Parathyroid adenoma (tissue), 2 donors: ENCODE results near the gene SFRP5.

Source experiments
- H2AFZ ChIP-seq: fragments of 300-600 bp; sonication (generic); one replicate; pipeline ENCODE4 v1.7.0; 2017; ENCODE audit warnings: antibody characterized with exemption, mild to moderate bottlenecking
- H3K27ac ChIP-seq: fragments of 300-600 bp; sonication (generic); one replicate; pipeline ENCODE4 v1.7.0; 2017
- H3K27me3 ChIP-seq: fragments of 300-600 bp; sonication (generic); one replicate; pipeline ENCODE4 v1.7.0; 2017; ENCODE audit warnings: low read length; ENCODE audit not compliant: control insufficient read depth, insufficient read depth
- H3K36me3 ChIP-seq: fragments of 300-600 bp; sonication (generic); one replicate; pipeline ENCODE4 v1.7.0; 2017; ENCODE audit warnings: low read length; ENCODE audit not compliant: control insufficient read depth, insufficient read depth
- H3K4me1 ChIP-seq: fragments of 300-600 bp; sonication (generic); one replicate; pipeline ENCODE4 v1.7.0; 2017; ENCODE audit warnings: control low read depth
- H3K4me2 ChIP-seq: fragments of 300-600 bp; sonication (generic); one replicate; pipeline ENCODE4 v1.7.0; 2017; ENCODE audit warnings: low read length
- H3K4me3 ChIP-seq: fragments of 300-600 bp; sonication (generic); one replicate; pipeline ENCODE4 v1.7.0; 2017; ENCODE audit warnings: low read depth, low read length
- H3K79me2 ChIP-seq: fragments of 300-600 bp; sonication (generic); one replicate; pipeline ENCODE4 v1.7.0; 2017; ENCODE audit warnings: control low read depth
- H3K9ac ChIP-seq: fragments of 300-600 bp; sonication (generic); one replicate; pipeline ENCODE4 v1.7.0; 2017; ENCODE audit warnings: mild to moderate bottlenecking
- H3K9me3 ChIP-seq: fragments of 300-600 bp; sonication (generic); one replicate; pipeline ENCODE4 v1.7.0; 2017; ENCODE audit warnings: low read length; ENCODE audit not compliant: control insufficient read depth
- CTCF ChIP-seq: fragments of 300-600 bp; sonication (generic); IDR thresholded peaks from one replicate; pipeline ENCODE4 v1.7.0; 2017; ENCODE audit warnings: antibody characterized with exemption, mild to moderate bottlenecking
- donor health status: primary hyperparathyroidism.

The SFRP5 gene

GRCh38 chr10:97779492-97779891 is 7.7 kb upstream of the SFRP5 start:
- H3K4me1 ChIP-seq = no peaks in the 10 kb centered on the region
- H3K36me3 ChIP-seq = no peaks in the 10 kb centered on the region
- no peak overlapping the region for H3K4me2 ChIP-seq
- no peaks in the 10 kb centered on the region for H3K9me3 ChIP-seq
- no peaks in the 10 kb centered on the region for H3K79me2 ChIP-seq
- no peak overlapping the region for H3K9ac ChIP-seq
- no peak overlapping the region for H3K27ac ChIP-seq
- no peak overlapping the region for H2AFZ ChIP-seq
- H3K4me3 ChIP-seq = no peak overlapping the region
- no peak for TF ChIP-seq CTCF
- H3K27me3 ChIP-seq = no peaks in the 10 kb centered on the region

GRCh38 chr10:97778452-97779302 is 6.9 kb upstream of the SFRP5 start:
- Histone ChIP-seq H2AFZ (no peak overlapping the region), H3K4me1 (no peaks in the 10 kb centered on the region), H3K9me3 (no peaks in the 10 kb centered on the region), H3K27me3 (no peaks in the 10 kb centered on the region), H3K27ac (no peak overlapping the region), H3K9ac (no peak overlapping the region), H3K36me3 (no peaks in the 10 kb centered on the region), H3K4me2 (no peak overlapping the region), H3K4me3 (no peak overlapping the region), H3K79me2 (no peaks in the 10 kb centered on the region)
- no peak for TF ChIP-seq CTCF

- H3K4me2 ChIP-seq = no peak overlapping the region
- no peaks in the 10 kb centered on the region for H3K79me2 ChIP-seq
- H3K9me3 ChIP-seq = no peaks in the 10 kb centered on the region
- H3K9ac ChIP-seq = no peak overlapping the region
- no peaks in the 10 kb centered on the region for H3K36me3 ChIP-seq
- H3K27me3 ChIP-seq = peaks cover 3% of the 10 kb centered on the region
- H3K4me1 ChIP-seq = no peaks in the 10 kb centered on the region
- no peak overlapping the region for H3K4me3 ChIP-seq
- H2AFZ ChIP-seq = no peak overlapping the region
- no peak for TF ChIP-seq CTCF
- H3K27ac ChIP-seq = no peak overlapping the region
Measured at GRCh38 chr10:97777143-97777542, 5.3 kb upstream of the SFRP5 start.

- Histone ChIP-seq H3K4me2 (no peak overlapping the region), H3K27ac (no peak overlapping the region), H3K4me3 (no peak overlapping the region), H3K36me3 (no peaks in the 10 kb centered on the region), H3K9me3 (no peaks in the 10 kb centered on the region), H3K4me1 (no peaks in the 10 kb centered on the region), H3K27me3 (peaks cover 5% of the 10 kb centered on the region), H3K9ac (no peak overlapping the region), H3K79me2 (no peaks in the 10 kb centered on the region), H2AFZ (no peak overlapping the region)
- TF ChIP-seq CTCF = no peak
Measured at GRCh38 chr10:97774811-97775294, 3.1 kb upstream of the SFRP5 start.

GRCh38 chr10:97773096-97773495 is 1.3 kb upstream of the SFRP5 start:
- no peaks in the 10 kb centered on the region for H3K36me3 ChIP-seq
- no peaks in the 10 kb centered on the region for H3K9me3 ChIP-seq
- no peaks in the 10 kb centered on the region for H3K79me2 ChIP-seq
- H3K27me3 ChIP-seq = peaks cover 5% of the 10 kb centered on the region
- TF ChIP-seq CTCF = no peak
- H2AFZ ChIP-seq = no peak overlapping the region
- no peaks in the 10 kb centered on the region for H3K4me1 ChIP-seq
- H3K9ac ChIP-seq = no peak overlapping the region
- no peak overlapping the region for H3K4me3 ChIP-seq
- no peak overlapping the region for H3K27ac ChIP-seq
- no peak overlapping the region for H3K4me2 ChIP-seq
